ENCODE measurements around the gene PRH1.

Gene PRH1

DNA sequence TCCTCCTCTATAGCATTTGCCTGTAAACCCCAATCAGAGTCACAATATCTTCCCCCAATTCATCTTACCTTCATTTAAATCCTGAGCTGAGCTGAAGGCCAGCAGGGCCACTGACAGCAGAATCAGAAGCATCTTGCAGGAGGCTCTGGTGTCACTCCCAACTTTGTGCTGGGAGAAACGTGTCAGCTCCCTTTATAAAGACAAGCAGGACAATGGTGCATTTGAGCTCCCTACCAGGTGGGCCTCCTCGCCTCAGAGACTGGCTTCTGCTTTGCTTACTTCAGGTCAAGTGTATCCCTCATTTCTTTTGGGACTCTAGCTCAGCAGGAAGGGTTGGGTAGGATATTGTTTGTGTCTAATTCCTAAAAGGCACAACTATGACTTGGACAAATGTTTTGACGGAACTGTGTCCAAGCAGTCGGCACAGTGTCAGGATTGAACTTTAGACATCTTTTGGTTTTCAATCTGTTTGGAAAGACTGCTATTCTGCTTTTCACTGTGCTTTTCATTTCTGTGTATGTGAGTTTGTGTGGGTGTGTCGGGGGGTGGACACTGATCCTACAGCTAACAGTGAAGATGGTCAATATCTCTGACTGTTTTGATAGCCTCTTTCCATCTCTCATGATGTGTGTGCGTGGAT lies at the start of gene PRH1:
TSS of gene PRH1 (minus strand) at position 170 of the 640 bp plus-strand sequence. CDS start at position 132, 38 bp downstream.
- Histone ChIP-seq H3K4me3 (ENCODE audit: low read length) (no peak within 1 kb of the TSS), H3K36me3 (ENCODE audit: insufficient read depth, low read length) (peaks cover 14% of the 10 kb centered on the region), H3K4me1 (ENCODE audit: insufficient read depth, low read length) (no peaks in the 10 kb centered on the region), H2AFZ (ENCODE audit: low read depth, low read length) (no peak within 1 kb of the TSS), H3K9me3 (ENCODE audit: low read length) (no peaks in the 10 kb centered on the region), H3K27me3 (ENCODE audit: insufficient read depth, low read length) (no peaks in the 10 kb centered on the region)

DNA sequence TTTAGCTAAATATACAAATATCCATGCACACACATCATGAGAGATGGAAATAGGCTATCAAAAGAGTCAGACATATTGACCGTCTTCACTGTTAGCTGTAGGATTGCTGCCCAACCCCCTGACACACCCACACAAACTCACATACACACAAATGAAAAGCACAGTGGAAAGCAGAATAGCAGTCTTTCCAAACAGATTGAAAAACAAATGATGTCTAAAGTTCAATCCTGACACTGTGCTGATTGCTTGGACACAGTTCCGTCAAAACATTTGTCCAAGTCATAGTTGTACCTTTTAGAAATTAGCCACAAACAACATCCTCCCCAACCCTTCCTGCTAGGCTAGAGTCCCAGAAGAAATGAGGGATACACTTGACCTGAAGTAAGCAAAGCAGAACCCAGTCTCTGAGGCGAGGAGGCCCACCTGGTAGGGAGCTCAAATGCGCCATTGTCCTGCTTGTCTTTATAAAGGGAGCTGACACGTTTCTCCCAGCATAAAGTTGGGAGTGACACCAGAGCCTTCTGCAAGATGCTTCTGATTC lies 44.8 kb upstream of the PRH1 start, which contains the start of gene PRH2:
TSS of gene PRH2 (plus strand) at position 491 of the 541 bp plus-strand sequence. CDS start at position 529, 38 bp downstream.
- Histone ChIP-seq H3K4me1 (ENCODE audit: insufficient read depth, low read length) (no peaks in the 10 kb centered on the region), H3K4me3 (ENCODE audit: low read length) (no peak within 1 kb of the TSS), H3K27me3 (ENCODE audit: insufficient read depth, low read length) (no peaks in the 10 kb centered on the region), H3K36me3 (ENCODE audit: insufficient read depth, low read length) (no peaks in the 10 kb centered on the region), H2AFZ (ENCODE audit: low read depth, low read length) (no peak within 1 kb of the TSS), H3K9me3 (ENCODE audit: low read length) (no peaks in the 10 kb centered on the region)

DNA sequence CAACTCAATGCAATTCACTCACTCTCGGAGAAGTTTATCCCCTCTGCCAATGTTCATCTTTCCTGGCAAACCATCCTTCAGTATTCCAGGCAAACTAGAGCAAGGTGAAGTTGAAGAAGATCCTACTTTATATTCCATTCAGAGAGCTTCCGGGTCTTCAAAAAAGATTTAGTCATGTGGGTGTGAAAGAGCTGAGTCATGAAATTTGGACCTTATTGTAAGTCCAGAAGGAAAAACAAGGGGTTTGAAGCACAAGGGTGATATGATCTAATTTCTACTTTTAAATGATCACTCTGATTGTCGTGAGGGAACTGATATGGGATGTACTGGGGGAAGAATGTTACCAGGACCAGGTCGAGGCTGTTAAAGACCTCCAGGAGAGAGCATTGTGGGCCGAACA lies 42.2 kb upstream of the PRH1 start:
- Histone ChIP-seq H3K36me3 (ENCODE audit: insufficient read depth, low read length) (no peaks in the 10 kb centered on the region), H3K4me3 (ENCODE audit: low read length) (no peak overlapping the region), H3K27me3 (ENCODE audit: insufficient read depth, low read length) (no peaks in the 10 kb centered on the region), H3K9me3 (ENCODE audit: low read length) (no peaks in the 10 kb centered on the region), H3K4me1 (ENCODE audit: insufficient read depth, low read length) (no peaks in the 10 kb centered on the region), H2AFZ (ENCODE audit: low read depth, low read length) (no peak overlapping the region)

DNA sequence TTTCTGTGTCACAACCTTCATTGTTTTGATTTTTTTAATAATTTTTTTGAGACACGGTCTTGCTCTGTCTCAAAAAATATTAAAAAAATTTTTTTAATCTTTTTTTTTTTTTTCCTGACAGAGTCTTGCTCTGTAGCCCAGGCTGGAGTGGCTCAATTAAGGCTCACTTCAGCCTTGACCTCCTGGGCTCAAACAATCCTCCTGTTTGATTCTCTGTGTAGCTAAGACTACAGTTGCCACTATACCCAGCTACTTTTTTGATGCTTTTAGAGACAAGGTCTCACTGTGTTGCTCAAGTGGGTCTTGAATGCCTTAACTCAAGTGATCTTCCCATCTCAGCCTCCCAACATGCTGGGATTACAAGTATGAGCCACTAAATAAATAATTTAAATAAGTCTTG lies 35.8 kb upstream of the PRH1 start:
- no peak overlapping the region for H3K4me3 ChIP-seq (ENCODE audit: low read length)
- H3K9me3 ChIP-seq (ENCODE audit: low read length) = no peaks in the 10 kb centered on the region
- no peaks in the 10 kb centered on the region for H3K36me3 ChIP-seq (ENCODE audit: insufficient read depth, low read length)
- H3K4me1 ChIP-seq (ENCODE audit: insufficient read depth, low read length) = no peaks in the 10 kb centered on the region
- H3K27me3 ChIP-seq (ENCODE audit: insufficient read depth, low read length) = no peaks in the 10 kb centered on the region
- H2AFZ ChIP-seq (ENCODE audit: low read depth, low read length) = no peak overlapping the region

DNA sequence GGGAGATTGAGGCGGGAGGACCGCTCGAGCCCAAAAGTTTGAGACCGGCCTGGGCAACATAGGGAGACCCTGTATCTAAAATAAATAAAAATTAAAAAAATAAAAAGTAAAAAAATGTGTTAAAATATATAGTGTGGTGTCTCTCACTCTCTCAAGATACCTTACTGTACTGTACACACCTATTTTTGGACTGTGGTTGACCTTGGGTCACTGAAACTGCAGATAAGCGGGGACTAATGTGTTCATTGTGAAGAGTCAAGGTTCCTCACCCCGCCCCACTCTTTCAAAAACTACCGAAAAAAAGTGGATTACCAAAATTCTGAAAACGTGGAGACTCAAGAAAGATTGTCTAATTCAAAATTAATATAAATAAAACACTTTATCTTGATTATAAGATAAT lies 26.3 kb upstream of the PRH1 start:
- H3K4me1 ChIP-seq (ENCODE audit: insufficient read depth, low read length) = no peaks in the 10 kb centered on the region
- peaks cover 3% of the 10 kb centered on the region for H3K9me3 ChIP-seq (ENCODE audit: low read length)
- H3K27me3 ChIP-seq (ENCODE audit: insufficient read depth, low read length) = no peaks in the 10 kb centered on the region
- H2AFZ ChIP-seq (ENCODE audit: low read depth, low read length) = no peak overlapping the region
- no peak overlapping the region for H3K4me3 ChIP-seq (ENCODE audit: low read length)
- no peaks in the 10 kb centered on the region for H3K36me3 ChIP-seq (ENCODE audit: insufficient read depth, low read length)

DNA sequence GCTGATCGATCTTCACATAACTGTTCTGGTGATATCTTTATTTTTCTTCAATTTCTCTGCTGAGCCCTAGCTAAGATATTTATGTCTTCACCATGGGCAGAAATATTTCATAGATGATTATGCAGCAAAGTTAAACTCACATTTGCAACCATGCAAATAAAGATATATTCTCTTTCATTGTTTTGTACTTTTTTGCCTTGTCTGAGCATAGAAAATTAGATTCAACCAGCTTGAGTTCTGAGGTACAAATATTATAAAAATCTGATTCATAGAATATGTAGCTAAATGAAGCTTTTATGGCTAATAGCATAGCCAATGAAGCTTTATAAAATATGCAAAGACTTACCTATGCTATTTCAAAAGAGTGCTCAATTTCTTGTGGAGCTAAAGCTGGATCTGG lies 25.4 kb upstream of the PRH1 start, which contains the start of gene TAS2R13:
TSS of gene TAS2R13 (minus strand) at position 101 of the 400 bp plus-strand sequence. CDS start 264 bp downstream, outside the sequence.
- Histone ChIP-seq H3K4me1 (ENCODE audit: insufficient read depth, low read length) (no peaks in the 10 kb centered on the region), H2AFZ (ENCODE audit: low read depth, low read length) (no peak within 1 kb of the TSS), H3K9me3 (ENCODE audit: low read length) (peaks cover 9% of the 10 kb centered on the region), H3K36me3 (ENCODE audit: insufficient read depth, low read length) (no peaks in the 10 kb centered on the region), H3K4me3 (ENCODE audit: low read length) (no peak within 1 kb of the TSS), H3K27me3 (ENCODE audit: insufficient read depth, low read length) (no peaks in the 10 kb centered on the region)

DNA sequence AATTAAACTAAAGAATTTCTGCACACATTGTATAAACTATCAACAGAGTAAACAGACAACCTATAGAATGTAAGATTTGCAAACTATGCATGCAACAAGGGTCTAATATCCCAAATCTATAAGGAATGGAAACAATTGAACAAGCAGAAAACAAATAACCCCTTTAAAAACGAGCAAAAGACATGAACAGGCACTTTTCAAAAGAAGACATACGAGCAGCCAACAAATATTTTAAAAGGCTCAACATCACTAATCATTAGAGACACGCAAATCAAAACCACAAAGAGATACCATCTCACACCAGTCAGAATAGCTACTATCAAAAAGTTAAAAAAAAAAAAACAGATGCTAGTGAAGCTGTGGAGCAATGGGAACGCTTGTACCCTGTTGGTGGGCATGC lies 20.6 kb upstream of the PRH1 start:
- Histone ChIP-seq H3K27me3 (ENCODE audit: insufficient read depth, low read length) (no peaks in the 10 kb centered on the region), H3K9me3 (ENCODE audit: low read length) (peaks cover 16% of the 10 kb centered on the region), H3K36me3 (ENCODE audit: insufficient read depth, low read length) (no peaks in the 10 kb centered on the region), H3K4me3 (ENCODE audit: low read length) (no peak overlapping the region), H2AFZ (ENCODE audit: low read depth, low read length) (no peak overlapping the region), H3K4me1 (ENCODE audit: insufficient read depth, low read length) (no peaks in the 10 kb centered on the region)

DNA sequence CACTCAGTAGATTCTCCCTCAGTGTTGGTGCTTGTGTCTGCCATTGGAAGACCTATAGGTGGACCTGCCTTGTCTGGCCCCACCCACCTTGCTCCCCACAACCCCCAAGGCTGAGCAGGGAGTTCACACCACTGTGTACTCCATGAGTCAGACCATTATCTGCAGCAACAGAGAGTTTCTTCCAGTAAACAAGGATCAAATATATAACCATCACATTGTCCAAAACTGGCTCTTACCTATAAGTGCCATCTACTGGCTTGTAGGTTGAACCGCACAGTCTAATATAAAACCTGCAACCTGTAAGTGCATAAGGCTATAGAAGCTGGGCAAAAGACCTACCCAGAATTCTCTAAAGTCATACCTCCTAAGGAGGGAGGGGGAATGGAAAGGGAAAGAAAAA lies 17.4 kb upstream of the PRH1 start:
- H3K4me3 ChIP-seq (ENCODE audit: low read length) = no peak overlapping the region
- H3K36me3 ChIP-seq (ENCODE audit: insufficient read depth, low read length) = no peaks in the 10 kb centered on the region
- no peaks in the 10 kb centered on the region for H3K27me3 ChIP-seq (ENCODE audit: insufficient read depth, low read length)
- H3K4me1 ChIP-seq (ENCODE audit: insufficient read depth, low read length) = no peaks in the 10 kb centered on the region
- no peak overlapping the region for H2AFZ ChIP-seq (ENCODE audit: low read depth, low read length)
- peaks cover 16% of the 10 kb centered on the region for H3K9me3 ChIP-seq (ENCODE audit: low read length)

DNA sequence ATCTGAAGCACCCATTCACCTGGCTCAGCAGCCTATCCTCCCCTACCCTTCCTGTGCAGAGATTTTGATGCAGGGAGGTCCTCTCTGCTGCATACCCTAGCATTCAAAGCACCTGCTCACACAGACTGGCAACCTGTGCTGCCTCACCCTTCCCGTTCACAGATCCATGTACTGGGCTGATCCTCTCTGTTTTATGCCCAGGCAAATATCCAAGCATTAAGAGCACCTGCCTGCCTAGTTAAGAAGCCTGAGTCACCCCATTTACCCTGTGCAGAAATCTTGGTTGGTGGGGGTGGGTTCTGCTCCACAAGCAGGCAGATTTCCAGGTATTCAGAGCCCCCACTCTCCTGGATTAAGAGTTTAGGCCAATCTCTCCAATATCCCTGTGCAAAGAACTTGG lies 16.9 kb upstream of the PRH1 start:
- H3K4me3 ChIP-seq (ENCODE audit: low read length) = no peak overlapping the region
- no peaks in the 10 kb centered on the region for H3K36me3 ChIP-seq (ENCODE audit: insufficient read depth, low read length)
- H3K27me3 ChIP-seq (ENCODE audit: insufficient read depth, low read length) = no peaks in the 10 kb centered on the region
- no peaks in the 10 kb centered on the region for H3K4me1 ChIP-seq (ENCODE audit: insufficient read depth, low read length)
- peaks cover 16% of the 10 kb centered on the region for H3K9me3 ChIP-seq (ENCODE audit: low read length)
- no peak overlapping the region for H2AFZ ChIP-seq (ENCODE audit: low read depth, low read length)

DNA sequence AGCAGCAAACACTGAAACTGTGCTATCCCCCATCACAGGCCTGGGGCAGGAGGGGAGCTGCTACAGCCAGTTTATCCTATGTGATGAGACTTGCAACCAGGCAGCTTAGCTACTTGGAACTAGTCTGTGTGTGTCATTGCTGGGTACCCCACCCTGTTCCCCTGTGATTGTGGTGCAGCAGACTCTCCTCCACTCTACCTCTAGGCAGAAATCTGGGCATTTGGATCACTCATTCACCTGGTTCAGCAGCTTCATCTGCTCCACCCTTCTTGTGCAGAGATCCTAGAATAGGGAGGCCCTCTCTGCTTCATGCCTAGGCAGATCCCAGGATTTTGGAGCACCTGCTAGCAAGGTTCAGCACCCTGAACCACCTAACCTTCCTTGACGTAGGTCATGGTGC lies 16.5 kb upstream of the PRH1 start:
- Histone ChIP-seq H3K36me3 (ENCODE audit: insufficient read depth, low read length) (no peaks in the 10 kb centered on the region), H2AFZ (ENCODE audit: low read depth, low read length) (no peak overlapping the region), H3K9me3 (ENCODE audit: low read length) (peaks cover 14% of the 10 kb centered on the region), H3K4me1 (ENCODE audit: insufficient read depth, low read length) (no peaks in the 10 kb centered on the region), H3K4me3 (ENCODE audit: low read length) (no peak overlapping the region), H3K27me3 (ENCODE audit: insufficient read depth, low read length) (no peaks in the 10 kb centered on the region)

DNA sequence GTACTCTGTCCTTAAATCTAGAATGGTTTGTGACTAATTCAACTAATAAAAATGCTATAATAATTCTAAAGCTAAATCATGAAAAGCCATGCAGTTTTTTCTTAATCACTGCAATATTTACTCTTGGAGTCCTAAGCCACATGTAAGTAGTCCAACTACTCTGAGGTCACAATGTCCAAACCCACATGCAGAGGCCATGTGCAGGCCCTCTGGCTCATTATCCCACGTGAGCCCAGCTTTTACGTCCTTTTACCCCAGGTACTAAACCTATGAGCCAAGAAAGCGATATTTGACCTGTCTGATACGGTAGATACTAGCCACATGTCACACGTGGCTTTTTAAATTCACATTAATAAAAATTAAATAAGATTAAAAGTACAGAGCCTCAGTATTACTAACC lies 12.8 kb upstream of the PRH1 start:
- Histone ChIP-seq H3K36me3 (ENCODE audit: insufficient read depth, low read length) (no peaks in the 10 kb centered on the region), H3K4me1 (ENCODE audit: insufficient read depth, low read length) (no peaks in the 10 kb centered on the region), H2AFZ (ENCODE audit: low read depth, low read length) (no peak overlapping the region), H3K27me3 (ENCODE audit: insufficient read depth, low read length) (no peaks in the 10 kb centered on the region), H3K4me3 (ENCODE audit: low read length) (no peak overlapping the region), H3K9me3 (ENCODE audit: low read length) (peaks cover 3% of the 10 kb centered on the region)

DNA sequence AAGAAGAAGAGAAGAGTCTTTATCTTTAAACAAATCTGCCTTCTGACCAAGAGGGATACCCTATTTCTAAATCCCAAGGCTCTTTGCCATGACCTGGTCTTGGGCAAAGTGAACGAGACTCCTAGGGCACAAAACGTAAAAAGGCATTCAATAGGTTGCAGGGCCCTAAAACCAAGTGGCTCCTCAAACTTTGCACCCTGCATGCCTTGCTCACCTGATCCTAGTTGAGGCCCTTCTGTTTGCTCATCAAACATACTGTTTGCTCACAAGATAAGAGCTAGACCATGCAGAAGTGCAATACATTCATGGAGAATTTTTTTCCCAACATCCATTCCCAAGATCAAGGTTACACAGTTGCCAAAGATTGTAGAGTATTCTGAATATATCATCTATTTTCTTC lies 7.9 kb upstream of the PRH1 start:
- Histone ChIP-seq H3K4me1 (ENCODE audit: insufficient read depth, low read length) (no peaks in the 10 kb centered on the region), H3K4me3 (ENCODE audit: low read length) (no peak overlapping the region), H3K9me3 (ENCODE audit: low read length) (no peaks in the 10 kb centered on the region), H3K36me3 (ENCODE audit: insufficient read depth, low read length) (peaks cover 2% of the 10 kb centered on the region), H2AFZ (ENCODE audit: low read depth, low read length) (no peak overlapping the region), H3K27me3 (ENCODE audit: insufficient read depth, low read length) (no peaks in the 10 kb centered on the region)

DNA sequence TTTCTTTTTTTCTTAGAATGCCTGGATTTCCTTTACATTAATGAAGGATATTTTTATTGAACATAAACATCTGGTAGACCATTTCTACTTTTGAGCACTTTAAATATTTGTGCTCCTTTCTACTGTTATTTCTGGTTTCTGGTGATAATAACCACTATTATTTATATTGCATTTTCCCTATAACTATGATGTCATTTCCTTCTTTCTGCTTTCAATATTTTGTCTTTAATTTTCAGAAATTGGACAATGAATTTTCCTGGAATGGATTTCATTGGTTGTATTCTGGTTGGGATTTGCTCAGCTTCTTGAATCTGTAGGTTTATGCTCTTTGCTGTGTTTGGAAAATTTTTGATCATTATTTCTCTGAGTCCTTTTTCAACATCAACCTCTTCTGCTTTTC lies 5.2 kb upstream of the PRH1 start:
- Histone ChIP-seq H2AFZ (ENCODE audit: low read depth, low read length) (no peak overlapping the region), H3K4me3 (ENCODE audit: low read length) (no peak overlapping the region), H3K36me3 (ENCODE audit: insufficient read depth, low read length) (peaks cover 2% of the 10 kb centered on the region), H3K27me3 (ENCODE audit: insufficient read depth, low read length) (no peaks in the 10 kb centered on the region), H3K4me1 (ENCODE audit: insufficient read depth, low read length) (no peaks in the 10 kb centered on the region), H3K9me3 (ENCODE audit: low read length) (no peaks in the 10 kb centered on the region)

DNA sequence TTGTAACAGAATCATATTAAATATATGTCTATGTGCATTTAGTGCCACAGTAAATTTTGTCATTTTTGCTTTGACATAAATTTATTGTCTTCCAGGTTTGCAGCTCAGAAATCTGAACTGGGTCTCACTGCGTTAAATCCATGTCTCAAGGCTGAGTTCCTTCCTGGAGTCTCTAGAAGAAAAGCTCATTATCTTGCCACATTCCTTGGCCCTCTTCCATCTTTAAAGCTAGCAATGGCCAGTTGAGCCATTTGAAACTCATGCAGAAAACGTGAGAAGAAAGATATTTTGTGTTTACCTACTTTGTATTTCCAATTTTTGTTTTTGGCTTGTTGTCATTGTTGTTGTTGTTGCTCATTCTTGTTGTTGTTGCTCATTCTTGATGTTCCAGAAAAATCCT lies 10.7 kb downstream of the PRH1 start:
- Histone ChIP-seq H3K9me3 (ENCODE audit: low read length) (no peaks in the 10 kb centered on the region), H3K4me3 (ENCODE audit: low read length) (no peak overlapping the region), H2AFZ (ENCODE audit: low read depth, low read length) (no peak overlapping the region), H3K36me3 (ENCODE audit: insufficient read depth, low read length) (peaks cover 10% of the 10 kb centered on the region), H3K27me3 (ENCODE audit: insufficient read depth, low read length) (no peaks in the 10 kb centered on the region), H3K4me1 (ENCODE audit: insufficient read depth, low read length) (no peaks in the 10 kb centered on the region)

All from neuron (in vitro differentiated cells).